Measurements from ENCODE around the gene KIF3C. TPM values are rescaled to one million over a fixed set of nuclear protein-coding genes. Genes with fewer than 3 reads are reported as not detected.

The KIF3C gene
- total RNA-seq, 3 donors from 2014 or later, result 3.4 to 32.8 (median 6.0) TPM

GRCh38 chr2:25936889-25937545 is 45.3 kb downstream of the KIF3C start:
- H3K27me3 ChIP-seq, result no peaks in the 10 kb centered on the region
- no peaks in the 10 kb centered on the region for H3K4me1 ChIP-seq
- no peak for DNase-seq (ENCODE audit: low spot score in 2 of 2)
- no peak overlapping the region for H3K4me3 ChIP-seq
- H3K36me3 ChIP-seq, result no peaks in the 10 kb centered on the region
- no peak overlapping the region for H3K27ac ChIP-seq
- intact Hi-C loops (cut with DNase I; ENCODE audit: low total_unique reads), result no loop called here
- no peak for TF ChIP-seq POLR2A (IDR thresholded peaks at IDR 0.05)
- no peak for TF ChIP-seq POLR2AphosphoS5 (IDR thresholded peaks at IDR 0.05)
- no peak for TF ChIP-seq CTCF (IDR thresholded peaks at IDR 0.05)
- no peaks in the 10 kb centered on the region for H3K9me3 ChIP-seq

- Histone ChIP-seq H3K27me3 (no peaks in the 10 kb centered on the region), H3K4me1 (no peaks in the 10 kb centered on the region), H3K4me3 (no peak overlapping the region), H3K9me3 (no peaks in the 10 kb centered on the region), H3K36me3 (peaks cover 3% of the 10 kb centered on the region), H3K27ac (no peak overlapping the region)
- no peak for DNase-seq (ENCODE audit: low spot score in 2 of 2)
- intact Hi-C loops (cut with DNase I; ENCODE audit: low total_unique reads), result no loop called here
- TF ChIP-seq POLR2A (IDR thresholded peaks at IDR 0.05) (no peak), CTCF (IDR thresholded peaks at IDR 0.05) (no peak), POLR2AphosphoS5 (IDR thresholded peaks at IDR 0.05) (no peak)
Measured at GRCh38 chr2:25933622-25934021, 48.7 kb downstream of the KIF3C start.

GRCh38 chr2:25929789-25930473 is 52.4 kb downstream of the KIF3C start:
- H3K4me3 ChIP-seq, result no peak overlapping the region
- DNase-seq (ENCODE audit: low spot score in 2 of 2), result no peak
- intact Hi-C loops (cut with DNase I; ENCODE audit: low total_unique reads), result no loop called here
- H3K27ac ChIP-seq, result no peak overlapping the region
- no peaks in the 10 kb centered on the region for H3K4me1 ChIP-seq
- no peaks in the 10 kb centered on the region for H3K9me3 ChIP-seq
- no peaks in the 10 kb centered on the region for H3K27me3 ChIP-seq
- TF ChIP-seq POLR2AphosphoS5 (IDR thresholded peaks at IDR 0.05) (no peak), POLR2A (IDR thresholded peaks at IDR 0.05) (no peak), CTCF (IDR thresholded peaks at IDR 0.05) (no peak)
- peaks cover 4% of the 10 kb centered on the region for H3K36me3 ChIP-seq

GRCh38 chr2:25928668-25929067 is 53.6 kb downstream of the KIF3C start:
- Histone ChIP-seq H3K4me1 (no peaks in the 10 kb centered on the region), H3K4me3 (no peak overlapping the region), H3K27me3 (no peaks in the 10 kb centered on the region), H3K9me3 (no peaks in the 10 kb centered on the region), H3K27ac (no peak overlapping the region), H3K36me3 (peaks cover 4% of the 10 kb centered on the region)
- DNase-seq (ENCODE audit: low spot score in 2 of 2), result no peak
- intact Hi-C loops (cut with DNase I; ENCODE audit: low total_unique reads), result no loop called here
- no peak for TF ChIP-seq CTCF (IDR thresholded peaks at IDR 0.05)
- no peak for TF ChIP-seq POLR2AphosphoS5 (IDR thresholded peaks at IDR 0.05)
- no peak for TF ChIP-seq POLR2A (IDR thresholded peaks at IDR 0.05)

- Histone ChIP-seq H3K36me3 (peaks cover 4% of the 10 kb centered on the region), H3K27me3 (no peaks in the 10 kb centered on the region), H3K9me3 (no peaks in the 10 kb centered on the region), H3K4me3 (no peak overlapping the region), H3K27ac (no peak overlapping the region), H3K4me1 (no peaks in the 10 kb centered on the region)
- TF ChIP-seq POLR2AphosphoS5 (IDR thresholded peaks at IDR 0.05), result no peak
- TF ChIP-seq POLR2A (IDR thresholded peaks at IDR 0.05), result no peak
- no peak for TF ChIP-seq CTCF (IDR thresholded peaks at IDR 0.05)
- intact Hi-C loops (cut with DNase I; ENCODE audit: low total_unique reads), result no loop called here
- DNase-seq (ENCODE audit: low spot score in 2 of 2), result no peak
Measured at GRCh38 chr2:25926984-25927756, 55.1 kb downstream of the KIF3C start.

Data from breast epithelium (tissue), 4 donors.